GM18870 (cell line): Measurements from ENCODE around the gene SLC12A4.
"Not testable (repeated sequence)": the region's sequence is repeated elsewhere in the genome, so short reads cannot be mapped to it uniquely, and the experiment has no call there.

ENCODE experiments used
- ATAC-seq: cut with Tn5 transposase; IDR thresholded peaks from one replicate; pipeline ENCODE4 v1.9.1; 2021; ENCODE audit warnings: moderate library complexity; ENCODE audit not compliant: unreplicated experiment

The SLC12A4 gene

GRCh38 chr16:67968400-67969253, at the start of gene SLC12A4:
Gene SLC12A4, minus strand, starts transcription at chr16:67968637. Its CDS starts 84 bp downstream, at chr16:67968553.
- ATAC-seq: no peak

DNA sequence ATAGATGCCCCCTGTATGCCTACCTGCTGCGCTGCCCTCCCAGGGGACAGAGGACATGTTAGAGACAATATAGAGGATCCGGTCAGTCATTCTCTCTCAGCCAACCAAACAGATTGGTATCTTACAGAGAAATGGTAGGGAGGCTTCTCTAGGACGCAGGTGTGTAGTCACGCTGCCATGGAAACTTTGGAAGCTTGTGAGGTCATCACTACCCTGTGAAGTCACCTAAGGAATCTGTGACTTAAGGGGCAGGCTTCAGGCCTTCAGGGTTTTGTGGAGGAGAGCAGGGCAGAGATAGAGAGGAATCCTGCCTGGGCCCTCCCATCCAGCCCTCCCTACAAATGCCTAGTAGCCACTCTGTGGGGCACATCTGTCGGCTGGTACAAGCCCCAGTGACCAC, 47.2 kb upstream of the SLC12A4 start, which contains the start of gene DPEP2NB:
Gene DPEP2NB, minus strand, starts transcription at position 231 of the 400 bp plus-strand sequence. Its CDS starts 141 bp downstream, at position 90.
- no peak for ATAC-seq

DNA sequence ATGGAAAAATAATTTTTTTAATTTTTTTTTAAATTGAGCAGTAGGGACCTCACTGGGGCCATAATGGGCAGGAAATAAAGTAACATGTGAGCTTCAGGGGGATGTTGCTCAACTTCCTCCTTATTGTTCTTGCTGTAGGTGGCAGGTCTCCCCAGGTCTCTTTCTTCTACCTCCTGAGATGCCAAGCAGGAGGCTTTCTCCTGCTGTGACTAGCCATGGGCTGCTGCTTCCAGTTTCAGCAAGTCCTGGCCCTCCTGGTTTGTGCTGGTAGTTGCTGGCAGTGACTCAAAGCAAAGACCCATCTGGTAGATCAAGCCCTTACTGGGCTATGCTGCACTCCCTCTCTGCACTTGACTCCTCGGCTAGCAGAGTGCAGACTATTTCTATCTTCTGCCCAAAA, 45.0 kb upstream of the SLC12A4 start:
- no peak for ATAC-seq

- ATAC-seq: not testable (repeated sequence)
These were observed 41.4 kb upstream of the SLC12A4 start for GRCh38 chr16:68009872-68010271.

GRCh38 chr16:68009157-68009735, 40.8 kb upstream of the SLC12A4 start:
- ATAC-seq: no peak

DNA sequence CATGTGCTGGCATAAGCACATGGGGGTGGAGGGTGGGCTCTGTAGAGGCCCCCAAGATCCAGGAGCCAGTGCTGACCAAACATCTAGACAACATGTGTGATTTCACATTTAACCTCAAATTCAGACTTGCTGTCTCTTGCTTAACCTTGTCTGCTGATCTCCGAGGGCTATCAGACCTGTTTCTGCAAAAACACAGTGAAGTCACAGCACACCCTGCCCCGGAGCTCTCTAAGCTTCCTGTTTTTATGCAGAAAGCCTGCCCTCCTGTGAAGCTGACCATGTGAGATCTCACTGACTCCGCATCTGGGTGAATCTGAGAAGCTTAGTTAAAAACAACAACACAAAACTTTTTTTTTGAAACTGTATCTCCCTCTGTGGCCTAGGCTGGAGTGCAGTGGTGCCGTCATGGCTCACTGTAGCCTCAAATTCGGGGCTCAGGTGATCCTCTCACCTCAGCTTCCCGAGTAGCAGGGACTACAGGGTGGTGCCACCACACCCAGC, 37.4 kb upstream of the SLC12A4 start:
- ATAC-seq: no peak

DNA sequence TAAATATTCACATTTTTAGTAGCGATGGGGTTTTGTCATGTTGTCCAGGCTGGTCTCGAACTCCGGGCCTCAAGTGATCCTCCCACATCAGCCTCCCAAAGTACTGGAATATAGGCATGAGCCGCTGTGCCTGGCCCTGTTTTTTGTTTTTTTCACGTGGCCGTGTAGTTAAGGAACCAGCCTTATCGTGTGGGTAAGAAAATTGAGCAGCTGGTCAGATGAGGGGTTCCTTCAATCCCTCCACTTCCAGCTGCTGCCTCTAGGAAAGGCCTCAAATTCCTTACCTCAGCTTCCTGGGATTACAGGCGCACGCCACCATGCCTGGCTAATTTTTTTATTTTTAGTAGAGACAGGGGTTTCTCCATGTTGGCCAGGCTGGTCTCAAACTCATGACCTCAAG, 36.8 kb upstream of the SLC12A4 start:
- no peak for ATAC-seq

- no peak for ATAC-seq
These were observed 34.6 kb upstream of the SLC12A4 start for GRCh38 chr16:68003031-68003430.

GRCh38 chr16:68000450-68000849, 32.0 kb upstream of the SLC12A4 start:
- no peak for ATAC-seq

GRCh38 chr16:67999985-68000384, 31.5 kb upstream of the SLC12A4 start:
- no peak for ATAC-seq

- not testable (repeated sequence) for ATAC-seq
These were observed 30.6 kb upstream of the SLC12A4 start, which contains the start of gene DPEP2 for GRCh38 chr16:67998779-67999688. Gene DPEP2, minus strand, starts transcription at chr16:67999484. Its CDS starts 6,272 bp downstream, at chr16:67993212.

DNA sequence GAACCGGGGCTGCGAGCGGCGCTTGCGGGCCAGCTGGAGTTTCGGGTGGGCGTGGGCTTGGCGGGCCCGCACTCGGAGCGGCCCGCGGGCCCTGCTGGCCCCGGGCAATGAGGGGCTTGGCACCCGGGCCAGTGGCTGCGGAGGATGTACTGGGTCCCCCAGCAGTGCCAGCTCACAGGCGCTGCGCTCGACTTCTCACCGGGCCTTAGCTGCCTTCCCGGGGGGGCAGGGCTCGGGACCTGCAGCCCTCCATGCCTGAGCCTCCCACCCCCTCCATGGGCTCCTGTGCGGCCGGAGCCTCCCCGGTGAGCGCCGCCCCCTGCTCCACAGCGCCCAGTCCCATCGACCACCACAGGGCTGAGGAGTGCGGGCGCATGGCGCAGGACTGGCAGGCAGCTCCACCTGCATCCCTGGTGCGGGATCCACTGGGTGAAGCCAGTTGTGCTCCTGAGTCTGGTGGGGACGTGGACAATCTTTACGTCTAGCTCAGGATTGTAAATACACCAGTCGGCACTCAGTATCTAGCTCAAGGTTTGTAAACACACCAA, 29.9 kb upstream of the SLC12A4 start:
- not testable (repeated sequence) for ATAC-seq

DNA sequence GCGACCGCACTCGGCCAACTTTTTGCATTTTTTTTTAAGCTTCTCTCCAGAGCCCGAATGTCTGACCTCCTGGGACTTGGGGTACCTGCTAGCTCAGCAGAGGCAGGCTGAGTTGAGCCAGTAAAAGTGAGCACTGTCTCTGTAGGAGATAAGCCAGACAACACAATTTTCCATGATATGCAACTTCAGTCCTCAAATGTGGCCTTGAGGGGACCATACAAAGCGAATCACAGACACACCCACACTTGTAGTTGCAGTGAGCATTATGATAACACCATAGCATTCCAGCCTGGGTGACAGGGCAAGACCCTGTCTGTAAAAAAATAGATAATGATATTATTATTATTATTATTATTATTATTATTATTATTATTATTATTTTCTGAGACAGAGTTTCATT, 28.2 kb upstream of the SLC12A4 start:
- ATAC-seq: no peak

DNA sequence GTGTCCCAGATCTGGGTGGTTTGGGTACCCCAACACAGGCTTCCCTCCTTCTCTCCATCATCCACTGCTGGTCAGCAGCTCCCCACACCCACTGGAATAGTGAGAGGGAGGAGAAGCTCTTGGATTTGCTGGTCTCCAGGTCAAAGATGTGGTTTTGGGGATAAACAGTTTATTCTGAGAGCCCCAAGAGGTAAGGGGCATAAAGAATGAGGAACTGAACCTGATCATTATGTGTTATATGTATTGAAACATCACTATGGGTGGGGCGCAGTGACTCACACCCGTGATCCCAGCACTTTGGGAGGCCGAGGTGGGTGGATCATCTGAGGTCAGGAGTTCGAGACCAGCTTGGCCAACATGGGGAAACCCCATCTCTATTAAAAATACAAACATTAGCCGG, 27.0 kb upstream of the SLC12A4 start:
- no peak for ATAC-seq

DNA sequence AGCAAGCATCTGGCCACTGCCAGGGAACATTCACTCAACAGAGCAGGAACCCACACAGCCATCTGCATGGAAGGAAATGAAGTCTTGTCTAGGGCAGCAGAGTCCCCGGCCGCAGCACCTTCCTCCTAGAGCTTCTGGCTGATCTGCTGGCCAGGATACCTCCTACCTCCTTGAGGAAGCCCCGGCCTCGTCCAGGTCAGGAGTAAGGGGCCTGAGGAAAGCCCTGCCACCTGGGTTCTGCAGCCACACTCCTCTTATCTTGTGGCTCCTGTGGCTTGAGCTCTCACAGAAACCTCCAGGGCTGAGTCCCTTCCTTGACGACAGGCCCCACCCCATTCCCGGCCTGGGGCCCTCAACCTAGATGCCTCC, 25.6 kb upstream of the SLC12A4 start:
- not testable (repeated sequence) for ATAC-seq

DNA sequence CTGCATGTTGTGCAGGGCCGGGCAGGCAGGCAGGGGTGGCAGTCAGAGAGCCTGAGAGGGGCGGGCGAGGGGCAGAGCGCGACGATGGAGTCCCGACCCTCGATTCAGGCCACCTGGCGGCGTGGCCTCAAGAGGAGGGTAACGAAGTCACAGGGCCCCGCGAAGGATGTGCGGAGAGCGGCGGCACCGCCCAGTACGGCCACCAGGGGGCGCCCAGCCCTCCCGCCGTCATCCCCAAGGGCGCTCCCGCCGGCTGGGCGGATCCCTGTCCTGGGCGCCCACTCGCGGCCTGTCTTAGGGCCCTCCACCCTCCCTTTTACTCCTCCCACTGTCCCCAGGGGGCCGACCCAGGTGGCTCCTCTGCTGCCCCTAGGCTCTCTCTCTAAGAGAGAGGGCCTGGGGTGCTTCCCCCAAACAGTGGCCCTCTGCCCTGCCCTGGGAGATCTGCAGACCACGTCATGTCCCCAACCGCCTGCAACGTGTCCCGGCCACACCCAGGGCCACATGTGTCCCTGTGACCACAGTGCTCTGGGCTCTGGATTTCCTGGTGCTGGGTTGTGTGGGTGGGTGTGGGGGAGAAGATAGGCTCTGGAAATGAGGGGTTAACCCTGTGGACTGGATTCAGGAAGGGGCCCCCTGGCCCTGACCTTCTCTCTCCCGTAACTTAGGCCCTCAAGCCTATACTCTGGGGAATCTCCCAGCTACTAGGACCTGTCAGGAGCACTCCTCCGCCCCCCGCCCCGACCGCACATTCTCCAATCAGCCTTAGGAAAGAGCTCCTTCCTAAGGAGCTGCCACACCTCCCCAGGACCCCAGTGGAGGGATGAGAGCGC, 25.0 kb upstream of the SLC12A4 start:
- no peak for ATAC-seq

GRCh38 chr16:67992661-67993206, 24.3 kb upstream of the SLC12A4 start:
- no peak for ATAC-seq

DNA sequence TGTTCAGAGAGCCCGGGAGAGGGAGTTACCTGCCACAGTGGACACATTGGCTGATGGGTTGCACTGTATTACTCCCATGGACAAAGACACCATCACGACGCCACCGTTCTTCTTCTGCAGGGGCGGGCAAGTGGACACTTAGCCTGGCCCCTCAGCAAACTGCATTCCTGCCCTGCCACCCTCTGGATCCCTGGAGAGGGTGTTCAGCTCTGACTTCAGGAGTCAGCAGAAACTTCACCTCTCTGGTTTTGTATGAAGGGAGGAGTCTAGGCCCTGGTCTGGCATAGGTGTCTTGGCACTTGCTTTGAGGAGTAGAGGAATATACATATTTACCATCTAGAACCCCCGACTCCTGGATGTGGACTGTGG, 21.6 kb upstream of the SLC12A4 start:
- no peak for ATAC-seq

- ATAC-seq: no peak
These were observed 21.0 kb upstream of the SLC12A4 start for GRCh38 chr16:67989322-67990017.
